Thyroid gland (tissue), 4 donors: ENCODE measurements around the gene CRIP1.

ENCODE experiments used
- POLR2A ChIP-seq, 2 donors: fragments of 450-650 bp; IDR thresholded peaks; one replicate each; pipeline ENCODE4 v1.6.1; 2017; ENCODE audit warnings: antibody characterized with exemption in 2 of 2, mild to moderate bottlenecking in 2 of 2, moderate library complexity in 1 of 2
- TF ChIP-seq, protein P1 (sequence below), 6 experiments: fragments of 200-600 bp in 3 of 6; fragments of 450-650 bp in 3 of 6; sonication (generic) in 3 of 6; IDR thresholded peaks; one replicate each; pipeline ENCODE4 v1.5.1; 2016 to 2019; ENCODE audit warnings: antibody characterized with exemption in 6 of 6, mild to moderate bottlenecking in 2 of 6, inconsistent platforms in 1 of 6, moderate library complexity in 1 of 6

DNA sequence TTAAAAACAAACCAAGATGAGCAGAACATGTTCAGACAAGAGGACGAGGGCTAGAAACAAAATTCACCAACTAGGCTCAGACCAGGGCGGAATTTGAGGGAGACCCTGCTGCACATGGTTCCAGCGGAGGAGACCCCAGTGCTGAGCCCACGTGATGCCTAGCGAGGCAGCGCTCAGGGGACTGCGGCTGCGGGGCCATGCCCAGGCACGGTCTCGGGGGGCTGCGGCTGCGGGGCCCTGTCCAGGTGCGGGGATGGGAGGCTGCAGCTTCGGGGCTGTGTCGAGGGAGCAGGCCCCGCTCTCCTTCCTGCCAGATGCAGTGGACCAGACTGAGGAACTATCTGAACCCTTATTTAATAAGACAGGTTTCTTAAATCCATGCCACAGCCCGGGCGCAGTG lies 24.8 kb upstream of the CRIP1 start:
- TF ChIP-seq, protein P1, sequence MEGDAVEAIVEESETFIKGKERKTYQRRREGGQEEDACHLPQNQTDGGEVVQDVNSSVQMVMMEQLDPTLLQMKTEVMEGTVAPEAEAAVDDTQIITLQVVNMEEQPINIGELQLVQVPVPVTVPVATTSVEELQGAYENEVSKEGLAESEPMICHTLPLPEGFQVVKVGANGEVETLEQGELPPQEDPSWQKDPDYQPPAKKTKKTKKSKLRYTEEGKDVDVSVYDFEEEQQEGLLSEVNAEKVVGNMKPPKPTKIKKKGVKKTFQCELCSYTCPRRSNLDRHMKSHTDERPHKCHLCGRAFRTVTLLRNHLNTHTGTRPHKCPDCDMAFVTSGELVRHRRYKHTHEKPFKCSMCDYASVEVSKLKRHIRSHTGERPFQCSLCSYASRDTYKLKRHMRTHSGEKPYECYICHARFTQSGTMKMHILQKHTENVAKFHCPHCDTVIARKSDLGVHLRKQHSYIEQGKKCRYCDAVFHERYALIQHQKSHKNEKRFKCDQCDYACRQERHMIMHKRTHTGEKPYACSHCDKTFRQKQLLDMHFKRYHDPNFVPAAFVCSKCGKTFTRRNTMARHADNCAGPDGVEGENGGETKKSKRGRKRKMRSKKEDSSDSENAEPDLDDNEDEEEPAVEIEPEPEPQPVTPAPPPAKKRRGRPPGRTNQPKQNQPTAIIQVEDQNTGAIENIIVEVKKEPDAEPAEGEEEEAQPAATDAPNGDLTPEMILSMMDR (IDR thresholded peaks at IDR 0.05): no peak
- TF ChIP-seq POLR2A (IDR thresholded peaks at IDR 0.05): no peak
